Measurements from ENCODE around the gene EPHB2. TPM values are rescaled to one million over a fixed set of nuclear protein-coding genes. Genes with fewer than 3 reads are reported as not detected.

Gene EPHB2
- total RNA-seq, 1 experiment from 2014 or later: 1.4 TPM

DNA sequence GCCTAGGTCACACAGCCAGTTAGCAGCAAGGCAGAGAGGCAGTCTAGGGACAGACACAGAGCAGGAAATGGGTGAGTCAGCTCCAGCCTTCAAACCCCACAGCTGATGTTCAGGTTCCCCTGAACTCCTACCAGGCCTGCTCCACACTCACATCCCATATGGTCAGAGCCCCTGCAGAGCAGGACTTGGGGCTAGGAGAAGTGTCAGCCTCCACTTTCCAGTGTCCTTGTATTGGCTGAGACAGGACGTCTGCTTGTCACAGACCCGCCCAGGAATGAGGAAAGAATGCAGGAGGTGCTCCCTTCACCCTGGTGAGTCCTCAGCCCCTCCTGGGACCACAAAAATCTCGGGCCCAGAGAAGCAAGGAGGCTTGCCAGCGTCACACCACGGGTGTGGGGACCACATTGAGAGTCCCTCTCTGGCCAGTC lies 169.5 kb downstream of the EPHB2 start:
- DNase-seq (ENCODE audit: low read depth): peak; percentile 64

DNA sequence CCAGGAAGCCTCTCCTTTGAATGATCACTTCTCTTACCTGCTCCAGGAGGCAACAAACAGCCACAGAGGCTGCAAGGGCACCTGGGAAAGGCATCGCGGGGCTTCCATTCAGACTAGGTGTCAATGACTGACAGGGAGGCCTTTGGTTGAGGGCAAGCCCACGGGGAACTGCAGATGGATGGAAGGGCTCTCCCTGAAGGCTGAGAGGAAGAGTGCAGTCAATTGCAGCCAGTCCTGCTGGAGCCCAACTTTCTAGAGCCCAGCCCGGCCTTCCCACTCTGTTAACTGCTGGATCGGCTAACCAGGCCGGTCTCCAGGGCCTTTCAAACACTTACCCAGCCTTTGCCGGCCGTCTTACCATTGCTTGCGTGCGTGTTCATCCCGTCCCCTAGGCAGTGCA lies 172.8 kb downstream of the EPHB2 start:
- peak; percentile 24 for DNase-seq (ENCODE audit: low read depth)

DNA sequence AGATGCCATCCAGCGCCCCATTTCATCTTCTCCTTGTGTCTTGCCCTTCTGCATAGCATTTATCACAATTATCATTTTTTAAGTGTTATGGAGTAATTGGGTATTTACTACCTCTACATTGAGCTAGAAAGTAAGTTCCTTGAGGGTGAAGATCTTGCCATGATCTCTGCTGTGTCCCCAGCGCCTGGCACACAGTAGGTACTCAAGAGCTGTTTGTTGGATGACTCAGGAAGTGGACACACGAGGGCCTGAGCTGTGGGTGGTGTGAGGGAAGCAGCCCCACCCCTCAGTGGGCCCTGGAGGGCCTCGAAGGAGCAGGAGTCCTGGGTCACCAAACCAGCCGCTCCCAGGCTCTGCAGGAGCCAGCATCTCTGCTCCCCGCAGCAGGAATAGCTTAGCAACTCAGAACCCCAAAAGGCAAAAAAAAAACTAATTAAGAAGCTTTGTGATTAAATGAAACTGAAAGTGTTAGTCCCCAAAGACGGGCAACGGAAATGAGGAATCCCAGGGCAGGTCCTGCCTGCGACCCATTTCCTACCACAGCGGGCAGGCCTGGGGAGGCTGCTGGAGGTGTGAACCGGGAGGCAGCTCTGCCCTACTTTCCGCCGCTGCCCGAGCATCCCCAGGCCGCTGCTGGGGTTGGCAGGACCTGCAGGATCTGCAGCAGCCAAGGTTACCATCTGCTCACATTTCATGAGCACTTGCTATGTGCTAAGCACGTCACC lies 174.3 kb downstream of the EPHB2 start:
- peak; percentile 31 for DNase-seq (ENCODE audit: low read depth)

DNA sequence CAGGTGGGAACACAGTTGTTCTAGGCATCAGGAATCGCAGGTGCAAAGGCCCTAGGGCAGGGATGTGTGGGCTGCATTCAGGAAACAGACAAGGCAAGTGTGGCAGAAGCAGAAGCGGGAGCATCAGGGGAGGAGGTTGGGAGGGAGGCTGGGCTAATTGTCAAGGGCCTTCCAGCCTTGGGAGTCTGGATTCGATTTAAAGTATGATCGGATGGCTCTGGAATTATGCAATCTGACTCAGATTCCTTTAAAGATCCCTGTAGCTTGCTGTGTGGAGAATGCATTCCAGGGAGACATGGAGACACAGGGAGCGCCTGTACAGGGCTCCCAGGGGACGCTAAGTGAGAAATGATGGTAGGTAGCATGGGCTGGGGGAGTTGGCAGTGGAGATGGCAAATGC lies 175.6 kb downstream of the EPHB2 start:
- DNase-seq (ENCODE audit: low read depth): peak; percentile 16

DNA sequence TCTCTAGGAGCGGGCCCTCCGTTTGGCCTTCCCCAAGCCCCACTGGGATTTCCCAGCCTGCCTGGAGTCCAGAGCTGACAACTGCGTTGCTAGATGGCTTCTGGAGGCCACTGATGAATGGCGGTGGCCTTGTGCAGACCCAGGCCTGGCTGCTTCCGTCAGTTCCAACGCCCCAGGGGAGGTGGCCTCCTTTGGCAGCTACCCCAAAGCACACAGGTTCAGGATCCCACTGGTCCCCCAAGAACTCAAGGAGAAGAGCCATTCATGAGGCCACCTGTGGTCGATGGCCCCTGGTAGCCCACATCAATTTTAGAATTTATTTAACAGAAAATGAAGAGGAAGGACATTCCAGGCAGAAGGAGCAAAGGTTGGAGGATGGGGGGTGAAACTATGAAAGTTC lies 176.9 kb downstream of the EPHB2 start:
- no peak for DNase-seq (ENCODE audit: low read depth)

DNA sequence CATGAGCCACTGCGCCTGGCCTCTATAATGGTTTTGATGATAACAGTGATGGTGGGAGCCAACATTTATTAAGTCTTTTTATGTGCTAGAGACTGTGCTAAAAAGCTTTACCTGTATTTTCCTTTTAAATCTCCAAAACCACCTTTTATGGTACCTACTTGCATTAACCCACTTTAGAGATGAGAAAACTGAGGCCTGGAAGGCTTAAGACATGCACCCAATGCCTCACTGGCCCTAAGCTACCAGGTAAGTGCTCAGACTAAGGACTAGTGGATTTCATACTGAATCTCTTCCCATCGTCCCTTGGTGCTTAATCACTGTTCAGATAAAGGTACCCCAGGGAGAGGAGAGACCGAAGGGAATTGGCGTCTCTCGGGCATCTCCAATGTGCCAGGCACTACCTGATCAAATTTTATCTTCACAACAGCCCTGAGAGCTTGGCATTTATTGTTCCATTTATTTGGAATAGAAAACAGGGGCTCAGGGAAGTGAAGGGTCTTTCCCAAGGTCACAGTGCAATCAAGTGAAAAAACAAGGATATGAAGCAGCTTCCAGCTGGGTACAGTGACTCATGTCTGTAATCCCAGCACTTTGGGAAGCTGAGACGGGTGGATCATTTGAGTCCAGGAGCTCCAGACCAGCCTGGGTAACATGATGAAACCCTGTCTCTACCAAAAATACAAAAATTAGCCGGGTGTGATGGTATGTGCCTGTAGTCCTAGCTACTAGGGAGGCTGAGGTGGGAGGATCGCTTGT lies 177.9 kb downstream of the EPHB2 start:
- peak; percentile 39 for DNase-seq (ENCODE audit: low read depth)

DNA sequence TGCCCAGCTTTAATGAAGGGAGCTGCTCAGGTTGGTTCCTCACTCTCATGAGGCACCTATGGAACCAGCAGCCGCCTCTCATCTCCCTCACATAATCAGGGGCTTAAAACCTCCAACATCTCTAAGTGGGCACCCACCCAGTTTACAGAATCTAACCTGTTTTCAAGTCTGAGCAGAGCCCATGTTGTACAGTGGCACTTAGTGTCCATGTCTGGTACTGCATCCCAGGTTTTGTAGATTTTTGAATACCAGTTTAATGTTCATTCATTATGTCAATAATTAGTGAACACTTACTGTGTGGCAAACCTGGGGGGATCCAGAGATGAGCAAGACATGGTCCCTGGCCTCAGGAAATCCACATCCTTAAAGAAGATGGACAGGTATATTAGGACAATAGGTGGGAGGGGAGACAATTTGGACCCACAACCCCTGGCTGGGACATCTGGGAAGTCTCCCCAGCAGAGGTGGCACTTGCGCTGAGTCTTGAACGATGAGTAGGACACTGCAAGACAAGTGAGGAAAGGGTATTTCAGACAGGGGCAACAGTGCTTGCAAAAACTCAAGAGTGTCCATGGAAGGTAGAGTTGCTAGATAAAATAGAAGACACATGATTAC lies 178.7 kb downstream of the EPHB2 start:
- peak; percentile 33 for DNase-seq (ENCODE audit: low read depth)

DNA sequence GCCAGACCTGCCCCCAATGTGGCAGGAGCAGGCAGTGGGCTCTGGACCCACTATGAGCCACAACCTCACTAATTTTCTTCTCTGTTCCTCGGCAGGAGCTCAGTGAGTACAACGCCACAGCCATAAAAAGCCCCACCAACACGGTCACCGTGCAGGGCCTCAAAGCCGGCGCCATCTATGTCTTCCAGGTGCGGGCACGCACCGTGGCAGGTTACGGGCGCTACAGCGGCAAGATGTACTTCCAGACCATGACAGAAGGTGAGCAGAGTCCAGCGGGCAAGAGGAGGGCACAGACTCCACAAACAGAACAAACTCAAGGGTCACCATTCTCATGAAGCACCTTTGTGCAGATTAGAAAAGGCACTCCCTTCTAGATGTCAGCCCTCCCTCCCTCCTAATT lies 182.2 kb downstream of the EPHB2 start:
- no peak for DNase-seq (ENCODE audit: low read depth)

DNA sequence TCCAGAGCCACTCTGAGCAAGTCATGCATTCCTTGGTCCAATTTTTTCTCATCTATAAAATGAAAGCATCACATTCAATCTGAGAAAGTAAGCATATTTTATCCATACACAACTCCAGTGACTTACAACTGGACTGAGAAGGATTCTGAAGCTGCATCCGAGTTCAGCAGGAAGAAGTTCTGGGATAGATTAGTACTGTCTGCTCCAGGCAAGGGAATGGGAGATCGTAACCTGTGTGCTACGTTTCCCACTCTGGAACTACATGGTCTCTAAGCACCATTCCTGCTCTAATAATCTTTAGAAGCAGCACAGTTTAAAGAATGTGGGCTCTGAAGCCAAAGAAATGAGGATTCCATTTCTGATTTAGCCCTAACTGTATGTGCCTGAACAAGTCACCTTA lies 182.7 kb downstream of the EPHB2 start:
- no peak for DNase-seq (ENCODE audit: low read depth)

DNA sequence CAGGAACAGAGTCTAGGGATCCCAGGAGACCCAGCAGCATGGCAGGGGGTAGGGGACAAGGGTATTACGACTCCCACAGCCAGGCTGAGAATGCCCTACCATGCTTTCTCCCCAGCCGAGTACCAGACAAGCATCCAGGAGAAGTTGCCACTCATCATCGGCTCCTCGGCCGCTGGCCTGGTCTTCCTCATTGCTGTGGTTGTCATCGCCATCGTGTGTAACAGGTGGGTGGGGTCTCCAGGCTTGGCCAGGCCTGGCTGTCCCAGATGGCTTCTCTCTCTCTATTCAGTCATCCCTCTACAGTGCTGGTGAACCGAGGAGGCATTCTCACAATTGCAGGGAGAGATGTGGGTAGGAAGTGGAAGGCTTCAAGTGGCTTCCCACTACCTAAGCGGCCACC lies 184.7 kb downstream of the EPHB2 start:
- DNase-seq (ENCODE audit: low read depth): no peak

DNA sequence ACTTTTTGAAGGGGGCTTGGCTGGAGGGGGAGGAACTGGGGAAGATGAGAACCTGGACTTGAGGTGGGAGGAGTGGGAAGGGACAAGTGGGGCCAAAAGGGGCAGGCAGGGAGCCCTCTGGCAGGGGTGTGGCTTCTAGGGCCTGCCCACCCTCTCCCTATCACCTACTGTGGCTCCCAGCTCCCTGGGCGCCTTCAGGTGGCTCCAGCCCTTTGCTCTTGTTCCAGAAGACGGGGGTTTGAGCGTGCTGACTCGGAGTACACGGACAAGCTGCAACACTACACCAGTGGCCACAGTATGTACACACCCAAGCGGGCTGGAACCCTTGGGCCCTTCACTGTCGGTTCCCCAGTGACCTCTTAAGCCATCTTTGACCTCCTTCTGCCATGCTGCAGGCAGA lies 185.5 kb downstream of the EPHB2 start:
- DNase-seq (ENCODE audit: low read depth): no peak

DNA sequence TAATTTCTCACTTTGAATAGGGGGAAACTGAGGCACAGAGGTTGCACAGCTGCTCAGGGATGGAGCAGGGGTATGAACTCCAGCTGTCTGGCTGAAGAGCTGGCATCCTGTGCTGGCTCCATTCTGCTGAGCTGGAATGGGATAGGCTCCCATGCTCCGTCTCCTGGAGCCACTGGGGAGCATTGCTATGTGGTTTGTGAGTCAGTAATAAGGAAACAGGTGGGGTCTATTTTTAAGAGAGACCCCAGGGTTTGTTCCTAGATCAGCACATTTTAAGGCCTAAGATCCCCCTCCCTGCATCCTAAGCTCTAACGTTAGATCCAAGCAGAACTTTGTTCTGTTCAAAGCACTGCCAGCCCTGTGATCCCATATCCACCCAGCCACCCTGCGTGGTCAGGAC lies 189.8 kb downstream of the EPHB2 start:
- no peak for DNase-seq (ENCODE audit: low read depth)

DNA sequence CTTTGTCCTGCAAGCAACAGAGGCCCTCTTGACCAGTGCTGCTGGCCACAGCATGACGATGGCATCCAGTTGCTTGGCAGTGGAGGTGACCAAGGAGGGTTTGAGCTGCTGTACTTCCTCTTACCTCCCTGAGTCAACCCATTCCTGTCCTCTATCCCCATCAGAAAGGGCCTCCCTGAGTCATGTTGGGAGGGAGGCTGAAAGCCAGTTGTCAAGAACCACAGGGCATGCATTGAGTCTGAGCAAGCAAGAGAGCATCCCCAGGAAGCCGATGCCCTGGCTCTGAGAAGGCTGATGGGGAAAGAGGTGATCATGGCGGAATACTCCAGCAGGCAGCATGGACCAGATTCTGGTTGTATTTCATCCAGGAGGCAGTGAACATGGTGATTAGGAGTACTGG lies 192.5 kb downstream of the EPHB2 start:
- peak; percentile 42 for DNase-seq (ENCODE audit: low read depth)

DNA sequence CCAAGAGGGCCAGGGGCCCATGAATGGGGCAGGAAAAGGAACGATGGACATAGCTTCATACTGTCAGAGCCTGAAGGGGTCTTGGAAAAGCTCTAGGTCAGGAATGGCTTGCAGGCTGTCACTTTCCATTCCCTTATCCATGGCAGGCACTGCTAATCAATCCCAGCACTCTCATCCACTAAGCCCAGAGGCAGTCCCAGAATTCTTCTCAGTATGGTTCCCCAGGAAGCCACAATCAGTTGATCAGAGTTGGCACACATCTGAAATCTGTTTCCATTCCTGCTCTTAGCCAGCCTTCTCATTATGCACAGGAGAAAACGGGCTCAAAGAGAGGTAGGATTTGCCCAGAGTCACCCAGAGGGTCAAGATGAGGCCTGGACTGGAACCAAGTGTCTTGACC lies 196.3 kb downstream of the EPHB2 start:
- no peak for DNase-seq (ENCODE audit: low read depth)

DNA sequence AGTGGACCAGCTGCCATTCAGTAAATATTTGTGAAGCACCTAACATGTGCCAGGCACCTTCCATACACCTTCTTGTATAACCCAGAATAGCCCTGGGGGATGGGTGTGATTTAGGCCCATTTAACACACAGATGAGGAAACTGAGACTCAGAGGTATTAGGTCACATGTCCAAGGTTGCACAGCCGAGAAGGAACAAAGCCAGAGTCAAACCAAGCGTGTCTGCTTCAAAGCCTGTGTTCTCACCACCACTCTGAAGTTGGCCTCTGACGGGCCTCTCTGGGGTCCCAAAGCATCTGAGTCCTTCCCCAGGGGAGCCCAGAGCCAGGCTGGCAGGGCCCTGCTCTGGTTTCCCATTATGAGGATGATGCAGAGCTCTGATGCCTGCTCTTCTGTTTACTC lies 196.9 kb downstream of the EPHB2 start:
- DNase-seq (ENCODE audit: low read depth): no peak

DNA sequence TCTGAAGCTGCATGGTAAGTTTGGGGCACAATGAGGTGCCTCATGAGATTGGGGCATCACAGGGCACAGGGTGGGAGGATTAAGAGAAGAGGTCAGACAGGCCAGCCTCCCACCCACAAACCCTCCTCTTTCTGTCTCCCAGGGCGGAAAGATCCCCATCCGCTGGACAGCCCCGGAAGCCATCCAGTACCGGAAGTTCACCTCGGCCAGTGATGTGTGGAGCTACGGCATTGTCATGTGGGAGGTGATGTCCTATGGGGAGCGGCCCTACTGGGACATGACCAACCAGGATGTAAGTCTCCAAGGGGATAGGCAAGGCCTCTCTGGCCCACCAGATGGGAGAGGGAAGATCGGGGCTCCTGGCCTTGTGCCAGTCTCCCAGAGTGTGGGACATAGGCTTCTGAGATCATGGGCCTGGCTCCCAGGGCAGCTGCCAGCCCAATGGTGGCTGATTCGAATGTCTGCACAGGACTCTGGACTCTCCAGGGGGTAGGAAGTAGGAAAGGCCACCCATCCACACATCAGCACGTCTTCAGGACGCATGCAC lies 198.3 kb downstream of the EPHB2 start:
- no peak for DNase-seq (ENCODE audit: low read depth)

DNA sequence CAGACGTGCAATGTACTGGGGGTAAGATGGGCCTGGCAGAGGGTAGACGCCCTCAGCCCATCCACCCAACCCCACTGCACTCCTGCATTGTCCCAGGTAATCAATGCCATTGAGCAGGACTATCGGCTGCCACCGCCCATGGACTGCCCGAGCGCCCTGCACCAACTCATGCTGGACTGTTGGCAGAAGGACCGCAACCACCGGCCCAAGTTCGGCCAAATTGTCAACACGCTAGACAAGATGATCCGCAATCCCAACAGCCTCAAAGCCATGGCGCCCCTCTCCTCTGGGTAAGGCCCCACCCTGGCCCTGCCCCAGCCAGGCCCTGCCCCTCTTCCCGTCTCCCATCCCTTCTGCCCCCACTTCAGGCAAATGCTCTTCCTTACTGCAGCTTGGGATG lies 199.6 kb downstream of the EPHB2 start:
- no peak for DNase-seq (ENCODE audit: low read depth)

DNA sequence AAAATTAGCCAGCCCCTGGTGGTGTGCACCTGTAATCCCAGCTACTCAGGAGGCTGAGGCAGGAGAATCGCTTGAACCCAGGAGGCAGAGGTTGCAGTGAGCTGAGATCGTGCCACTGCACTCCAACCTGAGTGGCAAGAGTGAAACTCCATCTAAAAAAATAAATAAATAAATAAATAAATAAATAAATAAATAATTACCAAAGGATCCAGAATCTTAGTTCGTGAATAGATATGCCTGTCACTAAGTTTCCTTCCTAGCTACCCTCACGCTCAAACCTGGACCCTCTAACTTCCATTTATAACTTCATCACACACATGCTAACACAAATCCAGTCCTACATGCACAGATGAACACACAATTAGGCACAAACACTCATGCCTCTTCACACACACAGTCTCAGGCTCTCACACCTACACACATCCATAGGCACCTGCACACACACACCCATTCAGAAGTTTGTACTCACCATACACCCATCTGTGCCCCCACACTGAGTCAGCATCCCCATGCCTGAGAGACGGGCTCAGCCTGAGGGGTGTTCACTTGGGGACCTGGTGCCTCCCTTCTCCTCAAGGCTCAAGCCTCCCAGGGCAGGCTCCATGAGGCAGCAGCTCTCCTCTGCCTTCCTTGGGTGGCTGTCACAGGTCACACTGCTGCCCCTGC lies 200.5 kb downstream of the EPHB2 start:
- no peak for DNase-seq (ENCODE audit: low read depth)

DNA sequence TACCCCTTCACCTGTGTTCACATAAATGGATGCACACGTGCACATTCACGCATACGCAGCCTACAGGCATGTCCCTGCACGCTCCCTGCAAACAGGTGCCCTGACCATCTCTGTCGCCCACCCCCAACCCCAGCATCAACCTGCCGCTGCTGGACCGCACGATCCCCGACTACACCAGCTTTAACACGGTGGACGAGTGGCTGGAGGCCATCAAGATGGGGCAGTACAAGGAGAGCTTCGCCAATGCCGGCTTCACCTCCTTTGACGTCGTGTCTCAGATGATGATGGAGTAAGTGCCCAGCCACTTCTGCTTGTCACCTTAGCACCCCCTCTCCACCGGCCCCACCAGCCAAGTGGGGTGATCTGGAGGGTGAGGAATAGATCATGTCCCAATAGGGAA lies 201.7 kb downstream of the EPHB2 start:
- DNase-seq (ENCODE audit: low read depth): no peak

DNA sequence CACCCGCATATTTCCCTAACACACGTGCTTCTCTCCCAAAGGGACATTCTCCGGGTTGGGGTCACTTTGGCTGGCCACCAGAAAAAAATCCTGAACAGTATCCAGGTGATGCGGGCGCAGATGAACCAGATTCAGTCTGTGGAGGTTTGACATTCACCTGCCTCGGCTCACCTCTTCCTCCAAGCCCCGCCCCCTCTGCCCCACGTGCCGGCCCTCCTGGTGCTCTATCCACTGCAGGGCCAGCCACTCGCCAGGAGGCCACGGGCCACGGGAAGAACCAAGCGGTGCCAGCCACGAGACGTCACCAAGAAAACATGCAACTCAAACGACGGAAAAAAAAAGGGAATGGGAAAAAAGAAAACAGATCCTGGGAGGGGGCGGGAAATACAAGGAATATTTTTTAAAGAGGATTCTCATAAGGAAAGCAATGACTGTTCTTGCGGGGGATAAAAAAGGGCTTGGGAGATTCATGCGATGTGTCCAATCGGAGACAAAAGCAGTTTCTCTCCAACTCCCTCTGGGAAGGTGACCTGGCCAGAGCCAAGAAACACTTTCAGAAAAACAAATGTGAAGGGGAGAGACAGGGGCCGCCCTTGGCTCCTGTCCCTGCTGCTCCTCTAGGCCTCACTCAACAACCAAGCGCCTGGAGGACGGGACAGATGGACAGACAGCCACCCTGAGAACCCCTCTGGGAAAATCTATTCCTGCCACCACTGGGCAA lies 202.9 kb downstream of the EPHB2 start:
- DNase-seq (ENCODE audit: low read depth): no peak

DNA sequence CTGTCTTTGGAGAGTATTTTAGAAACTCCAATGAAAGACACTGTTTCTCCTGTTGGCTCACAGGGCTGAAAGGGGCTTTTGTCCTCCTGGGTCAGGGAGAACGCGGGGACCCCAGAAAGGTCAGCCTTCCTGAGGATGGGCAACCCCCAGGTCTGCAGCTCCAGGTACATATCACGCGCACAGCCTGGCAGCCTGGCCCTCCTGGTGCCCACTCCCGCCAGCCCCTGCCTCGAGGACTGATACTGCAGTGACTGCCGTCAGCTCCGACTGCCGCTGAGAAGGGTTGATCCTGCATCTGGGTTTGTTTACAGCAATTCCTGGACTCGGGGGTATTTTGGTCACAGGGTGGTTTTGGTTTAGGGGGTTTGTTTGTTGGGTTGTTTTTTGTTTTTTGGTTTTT lies 203.5 kb downstream of the EPHB2 start:
- no peak for DNase-seq (ENCODE audit: low read depth)

Measured in RPMI7951 (cell line).